Transverse colon (tissue), 4 donors: ENCODE data around the gene RBM17. TPM values are rescaled to one million over a fixed set of nuclear protein-coding genes. Genes with fewer than 3 reads are reported as not detected.

Source experiments
- DNase-seq: peaks from one replicate; pipeline ENCODE4 v3.0.0-alpha.2; 2019
- H3K27ac ChIP-seq, 4 donors: fragments of 200-600 bp; sonication (generic); 2 replicates each; pipeline ENCODE4 v1.5.1; 2016 to 2018; ENCODE audit warnings: inconsistent platforms in 4 of 4
- H3K27me3 ChIP-seq: fragments of 200-600 bp; sonication (generic); 2 replicates; pipeline ENCODE4 v1.5.1; 2017; ENCODE audit warnings: inconsistent platforms
- H3K36me3 ChIP-seq, 4 donors: fragments of 200-600 bp; sonication (generic); 2 replicates each; pipeline ENCODE4 v1.5.1; 2017 to 2019; ENCODE audit warnings: inconsistent platforms in 4 of 4
- H3K4me1 ChIP-seq, 4 donors: fragments of 200-600 bp; sonication (generic); 2 replicates each; pipeline ENCODE4 v1.5.1; 2017 to 2020; ENCODE audit warnings: inconsistent platforms in 4 of 4
- H3K4me3 ChIP-seq, 4 donors: fragments of 200-600 bp; sonication (generic); 1 replicate in 1 of 4; 2 replicates in 3 of 4; pipeline versions ENCODE4 v1.5.1 to v1.6.1; 2017 to 2019; ENCODE audit warnings: inconsistent platforms in 4 of 4
- H3K9me3 ChIP-seq, 2 donors: fragments of 200-600 bp; sonication (generic); 2 replicates each; pipeline ENCODE4 v1.5.1; 2017 to 2019; ENCODE audit warnings: inconsistent platforms in 2 of 2
- EP300 ChIP-seq: sonication (generic); formaldehyde crosslinking; IDR thresholded peaks from one replicate; pipeline ENCODE4 v1.6.1; 2017; ENCODE audit warnings: antibody characterized with exemption, low read depth
- POLR2A ChIP-seq: fragments of 450-650 bp; IDR thresholded peaks from one replicate; pipeline ENCODE4 v1.6.1; 2016; ENCODE audit warnings: antibody characterized with exemption, mild to moderate bottlenecking, moderate library complexity
- POLR2AphosphoS5 ChIP-seq, 3 donors: sonication (generic); formaldehyde crosslinking; IDR thresholded peaks; one replicate each; pipeline ENCODE4 v1.6.1; 2016; ENCODE audit warnings: antibody characterized with exemption in 3 of 3
- WGBS, 2 donors: methylation state at CpG; one replicate each; pipeline ENCODE4 v1.1.5; 2018; ENCODE audit warnings: low coverage in 1 of 2; 5-methylcytosine and 5-hydroxymethylcytosine counted together
- in situ Hi-C, 4 donors: fragments of 200-750 bp; cut with MboI; loops; one replicate each; pipeline versions ENCODE4 v1.15.0 to v1.15.1; 2017; ENCODE audit warnings: low sequenced_read_pairs in 3 of 4, low pct_ligation_motif_present in 1 of 4, low pct_unique_long_range_greater_than_20kb in 1 of 4
- intact Hi-C: fragments of 100-400 bp; cut with DNase I; formaldehyde crosslinking; loops from one replicate; pipeline ENCODE4 v1.15.1; 2023; ENCODE audit warnings: low total_unique reads
- total RNA-seq, 4 donors: library from RNA; depleted of rRNA; stranded (reverse); fragments of >200 nt; gene quantifications; one replicate each; pipeline ENCODE4 v1.1.0, GENCODE V29; 2016
- TF ChIP-seq, protein P1 (sequence below), 5 experiments: fragments of 200-600 bp in 3 of 5; fragments of 450-650 bp in 2 of 5; sonication (generic) in 3 of 5; IDR thresholded peaks; 1 replicate in 2 of 5; 2 replicates in 3 of 5; pipeline ENCODE4 v1.5.1; 2016 to 2017; ENCODE audit warnings: antibody characterized with exemption in 5 of 5, inconsistent platforms in 3 of 5, mild to moderate bottlenecking in 2 of 5, moderate library complexity in 1 of 5

The RBM17 gene
- total RNA-seq, 4 donors from 2014 or later, result 45.0 to 80.7 (median 64.7) TPM

- in situ Hi-C loops, result loop anchor here in 2 of 4 donors (10.0 to 25.0 kb wide), 2 partner anchors 91 to 273 kb away; partner anchors contain the start of gene PFKFB3 (in 1 of the 2)
- Histone ChIP-seq H3K4me1 (no peaks in the 10 kb centered on the region), H3K9me3 (no peaks in the 10 kb centered on the region), H3K27ac (no peak overlapping the region), H3K36me3 (peaks cover 0 to 57% (median 24%) of the 10 kb centered on the region in 4 donors), H3K27me3 (no peaks in the 10 kb centered on the region), H3K4me3 (no peak overlapping the region)
- no peak for TF ChIP-seq POLR2A
- no peak for TF ChIP-seq EP300
- TF ChIP-seq, protein P1, sequence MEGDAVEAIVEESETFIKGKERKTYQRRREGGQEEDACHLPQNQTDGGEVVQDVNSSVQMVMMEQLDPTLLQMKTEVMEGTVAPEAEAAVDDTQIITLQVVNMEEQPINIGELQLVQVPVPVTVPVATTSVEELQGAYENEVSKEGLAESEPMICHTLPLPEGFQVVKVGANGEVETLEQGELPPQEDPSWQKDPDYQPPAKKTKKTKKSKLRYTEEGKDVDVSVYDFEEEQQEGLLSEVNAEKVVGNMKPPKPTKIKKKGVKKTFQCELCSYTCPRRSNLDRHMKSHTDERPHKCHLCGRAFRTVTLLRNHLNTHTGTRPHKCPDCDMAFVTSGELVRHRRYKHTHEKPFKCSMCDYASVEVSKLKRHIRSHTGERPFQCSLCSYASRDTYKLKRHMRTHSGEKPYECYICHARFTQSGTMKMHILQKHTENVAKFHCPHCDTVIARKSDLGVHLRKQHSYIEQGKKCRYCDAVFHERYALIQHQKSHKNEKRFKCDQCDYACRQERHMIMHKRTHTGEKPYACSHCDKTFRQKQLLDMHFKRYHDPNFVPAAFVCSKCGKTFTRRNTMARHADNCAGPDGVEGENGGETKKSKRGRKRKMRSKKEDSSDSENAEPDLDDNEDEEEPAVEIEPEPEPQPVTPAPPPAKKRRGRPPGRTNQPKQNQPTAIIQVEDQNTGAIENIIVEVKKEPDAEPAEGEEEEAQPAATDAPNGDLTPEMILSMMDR (IDR thresholded peaks at IDR 0.05), result no peak
- TF ChIP-seq POLR2AphosphoS5 (IDR thresholded peaks at IDR 0.05), result no peak
- intact Hi-C loops, result no loop called here
- DNase-seq, result no peak
- WGBS, 2 donors, result 86 to 88% methylated on average over 1 to 4 of the region's 4 CpGs
These were observed 25.5 kb downstream of the RBM17 start for GRCh38 chr10:6114299-6114698.

- peaks cover 0 to 57% (median 24%) of the 10 kb centered on the region in 4 donors for H3K36me3 ChIP-seq
- H3K27me3 ChIP-seq, result no peaks in the 10 kb centered on the region
- peak overlapping the region in 1 of 4 donors; percentile 21 for H3K27ac ChIP-seq
- DNase-seq, result no peak
- TF ChIP-seq EP300 (no peak), POLR2AphosphoS5 (IDR thresholded peaks at IDR 0.05) (no peak)
- TF ChIP-seq, protein P1 (IDR thresholded peaks at IDR 0.05), result no peak
- intact Hi-C loops, result no loop called here
- no peaks in the 10 kb centered on the region for H3K9me3 ChIP-seq
- 59 to 63% methylated on average over 3 to 4 of the region's 4 CpGs for WGBS, 2 donors
- no peak overlapping the region for H3K4me3 ChIP-seq
- peaks cover 0 to 4% (median under 1%) of the 10 kb centered on the region in 4 donors for H3K4me1 ChIP-seq
- in situ Hi-C loops, result loop anchor here in 2 of 4 donors (10.0 to 25.0 kb wide), 2 partner anchors 90 to 272 kb away; partner anchors contain the start of gene PFKFB3 (in 1 of the 2)
These were observed 26.0 kb downstream of the RBM17 start for GRCh38 chr10:6114805-6115341.

- in situ Hi-C loops, result loop anchor here in 2 of 4 donors (10.0 to 25.0 kb wide), 2 partner anchors 89 to 272 kb away; partner anchors contain the start of gene PFKFB3 (in 1 of the 2)
- Histone ChIP-seq H3K4me1 (peaks cover 0 to 9% (median 3%) of the 10 kb centered on the region in 4 donors), H3K4me3 (no peak overlapping the region), H3K36me3 (peaks cover 0 to 57% (median 21%) of the 10 kb centered on the region in 4 donors), H3K27me3 (no peaks in the 10 kb centered on the region), H3K27ac (peak overlapping the region in 1 of 4 donors; percentile 21), H3K9me3 (no peaks in the 10 kb centered on the region)
- intact Hi-C loops, result no loop called here
- WGBS, 2 donors, result 77 to 85% methylated on average over 2 to 4 of the region's 4 CpGs
- DNase-seq, result no peak
- TF ChIP-seq POLR2AphosphoS5 (IDR thresholded peaks at IDR 0.05) (no peak), POLR2A (no peak), EP300 (no peak)
- TF ChIP-seq, protein P1 (IDR thresholded peaks at IDR 0.05), result no peak
These were observed 26.6 kb downstream of the RBM17 start for GRCh38 chr10:6115411-6115810.

GRCh38 chr10:6115824-6116350 lies 27.1 kb downstream of the RBM17 start:
- DNase-seq, result no peak
- Histone ChIP-seq H3K4me3 (no peak overlapping the region), H3K27ac (no peak overlapping the region), H3K4me1 (peaks cover 0 to 14% (median 5%) of the 10 kb centered on the region in 4 donors), H3K36me3 (peaks cover 0 to 57% (median 20%) of the 10 kb centered on the region in 4 donors), H3K9me3 (no peaks in the 10 kb centered on the region), H3K27me3 (no peaks in the 10 kb centered on the region)
- in situ Hi-C loops (loop anchor here in 2 of 4 donors (10.0 to 25.0 kb wide), 2 partner anchors 89 to 271 kb away; partner anchors contain the start of gene PFKFB3 (in 1 of the 2)), intact Hi-C loops (no loop called here)
- 78 to 83% methylated on average over 3 of the region's 3 CpGs for WGBS, 2 donors
- TF ChIP-seq POLR2A, result no peak
- TF ChIP-seq POLR2AphosphoS5 (IDR thresholded peaks at IDR 0.05), result no peak
- TF ChIP-seq EP300, result no peak
- TF ChIP-seq, protein P1 (IDR thresholded peaks at IDR 0.05), result no peak
